Activated T-cell treated with anti-CD3 and anti-CD28 coated beads, Interleukin-2, amount 50 U/mL, for 4 hours (primary cell): ENCODE data around the gene TLE1. TPM values are rescaled to one million over a fixed set of nuclear protein-coding genes. Genes with fewer than 3 reads are reported as not detected.

Source experiments
- ATAC-seq, 2 donors: fragments of 200-7000 bp; cut with Tn5 transposase; one replicate each; pipeline ENCODE4 v1.10.0; 2021
- DNase-seq: peaks from one replicate; pipeline ENCODE4 v3.0.0-alpha.2; 2020
- H3K27me3 Mint-ChIP-seq: one replicate; pipeline ENCODE4 v1.8.0; 2021; ENCODE audit warnings: low read depth, mixed read lengths
- H3K36me3 Mint-ChIP-seq: one replicate; pipeline ENCODE4 v1.8.0; 2022; ENCODE audit warnings: mixed read lengths; ENCODE audit not compliant: insufficient read depth
- H3K4me1 Mint-ChIP-seq: one replicate; pipeline ENCODE4 v1.8.0; 2021; ENCODE audit warnings: low read depth, mixed read lengths
- H3K4me3 Mint-ChIP-seq: one replicate; pipeline ENCODE4 v1.8.0; 2021; ENCODE audit warnings: mild to moderate bottlenecking, moderate library complexity, mixed read lengths
- H3K9me3 Mint-ChIP-seq: one replicate; pipeline ENCODE4 v1.8.0; 2021; ENCODE audit warnings: mixed read lengths
- total RNA-seq, 3 donors: library from RNA; stranded (reverse); gene quantifications; one replicate each; pipeline ENCODE4 v1.2.1, GENCODE V29; 2021

TLE1 gene
- total RNA-seq, 3 donors from 2014 or later, result 0.35 to 0.55 (median 0.49) TPM

- no peaks in the 10 kb centered on the region for H3K4me1 Mint-ChIP-seq
- no peaks in the 10 kb centered on the region for H3K36me3 Mint-ChIP-seq
- H3K9me3 Mint-ChIP-seq, result no peaks in the 10 kb centered on the region
- no peak for ATAC-seq
- no peaks in the 10 kb centered on the region for H3K27me3 Mint-ChIP-seq
- DNase-seq, result no peak
- no peak overlapping the region for H3K4me3 Mint-ChIP-seq
Observed at GRCh38 chr9:81562231-81563019, 126.9 kb downstream of the TLE1 start.

- ATAC-seq (no peak), DNase-seq (no peak)
- H3K36me3 Mint-ChIP-seq, result no peaks in the 10 kb centered on the region
- no peaks in the 10 kb centered on the region for H3K27me3 Mint-ChIP-seq
- H3K4me3 Mint-ChIP-seq, result no peak overlapping the region
- H3K4me1 Mint-ChIP-seq, result no peaks in the 10 kb centered on the region
- H3K9me3 Mint-ChIP-seq, result no peaks in the 10 kb centered on the region
Observed at GRCh38 chr9:81560851-81561732, 128.3 kb downstream of the TLE1 start.

- ATAC-seq, result no peak
- Mint-ChIP-seq H3K27me3 (no peaks in the 10 kb centered on the region), H3K36me3 (no peaks in the 10 kb centered on the region), H3K9me3 (no peaks in the 10 kb centered on the region), H3K4me3 (no peak overlapping the region), H3K4me1 (no peaks in the 10 kb centered on the region)
- DNase-seq, result no peak
Observed at GRCh38 chr9:81559709-81560108, 129.6 kb downstream of the TLE1 start.

GRCh38 chr9:81559197-81559596 lies 130.2 kb downstream of the TLE1 start:
- Mint-ChIP-seq H3K9me3 (no peaks in the 10 kb centered on the region), H3K36me3 (no peaks in the 10 kb centered on the region), H3K4me1 (no peaks in the 10 kb centered on the region), H3K4me3 (no peak overlapping the region), H3K27me3 (no peaks in the 10 kb centered on the region)
- ATAC-seq (no peak), DNase-seq (no peak)

GRCh38 chr9:81558091-81558830 lies 131.1 kb downstream of the TLE1 start:
- Mint-ChIP-seq H3K4me1 (no peaks in the 10 kb centered on the region), H3K27me3 (no peaks in the 10 kb centered on the region), H3K36me3 (no peaks in the 10 kb centered on the region), H3K4me3 (no peak overlapping the region), H3K9me3 (no peaks in the 10 kb centered on the region)
- ATAC-seq (no peak), DNase-seq (no peak)

- DNase-seq, result no peak
- ATAC-seq, result no peak
- Mint-ChIP-seq H3K4me3 (no peak overlapping the region), H3K27me3 (no peaks in the 10 kb centered on the region), H3K4me1 (no peaks in the 10 kb centered on the region), H3K9me3 (no peaks in the 10 kb centered on the region), H3K36me3 (no peaks in the 10 kb centered on the region)
Observed at GRCh38 chr9:81557452-81558090, 131.8 kb downstream of the TLE1 start.

- ATAC-seq (no peak), DNase-seq (no peak)
- Mint-ChIP-seq H3K4me1 (no peaks in the 10 kb centered on the region), H3K9me3 (no peaks in the 10 kb centered on the region), H3K4me3 (no peak overlapping the region), H3K27me3 (no peaks in the 10 kb centered on the region), H3K36me3 (no peaks in the 10 kb centered on the region)
Observed at GRCh38 chr9:81556923-81557322, 132.4 kb downstream of the TLE1 start.

- DNase-seq, result no peak
- Mint-ChIP-seq H3K4me3 (no peak overlapping the region), H3K27me3 (no peaks in the 10 kb centered on the region), H3K4me1 (no peaks in the 10 kb centered on the region), H3K9me3 (no peaks in the 10 kb centered on the region), H3K36me3 (no peaks in the 10 kb centered on the region)
- ATAC-seq, result no peak
Observed at GRCh38 chr9:81552581-81552991, 136.8 kb downstream of the TLE1 start.

GRCh38 chr9:81550207-81550583 lies 139.2 kb downstream of the TLE1 start:
- Mint-ChIP-seq H3K36me3 (no peaks in the 10 kb centered on the region), H3K27me3 (no peaks in the 10 kb centered on the region), H3K4me1 (no peaks in the 10 kb centered on the region), H3K4me3 (no peak overlapping the region), H3K9me3 (no peaks in the 10 kb centered on the region)
- DNase-seq (no peak), ATAC-seq (no peak)

GRCh38 chr9:81549500-81550206 lies 139.7 kb downstream of the TLE1 start:
- Mint-ChIP-seq H3K9me3 (no peaks in the 10 kb centered on the region), H3K4me3 (no peak overlapping the region), H3K27me3 (no peaks in the 10 kb centered on the region), H3K4me1 (no peaks in the 10 kb centered on the region), H3K36me3 (no peaks in the 10 kb centered on the region)
- DNase-seq (no peak), ATAC-seq (no peak)

- no peaks in the 10 kb centered on the region for H3K9me3 Mint-ChIP-seq
- no peak overlapping the region for H3K4me3 Mint-ChIP-seq
- H3K27me3 Mint-ChIP-seq, result no peaks in the 10 kb centered on the region
- no peak for ATAC-seq
- no peaks in the 10 kb centered on the region for H3K36me3 Mint-ChIP-seq
- H3K4me1 Mint-ChIP-seq, result no peaks in the 10 kb centered on the region
- no peak for DNase-seq
Observed at GRCh38 chr9:81548911-81549310, 140.4 kb downstream of the TLE1 start.

- H3K4me1 Mint-ChIP-seq, result no peaks in the 10 kb centered on the region
- H3K27me3 Mint-ChIP-seq, result no peaks in the 10 kb centered on the region
- no peak overlapping the region for H3K4me3 Mint-ChIP-seq
- ATAC-seq (no peak), DNase-seq (no peak)
- no peaks in the 10 kb centered on the region for H3K36me3 Mint-ChIP-seq
- H3K9me3 Mint-ChIP-seq, result no peaks in the 10 kb centered on the region
Observed at GRCh38 chr9:81546489-81546888, 142.9 kb downstream of the TLE1 start.

GRCh38 chr9:81543695-81544094 lies 145.7 kb downstream of the TLE1 start:
- ATAC-seq, result no peak
- Mint-ChIP-seq H3K9me3 (no peaks in the 10 kb centered on the region), H3K4me1 (no peaks in the 10 kb centered on the region)

More at GRCh38 chr9:81543695-81544094, 145.7 kb downstream of the TLE1 start:
- Mint-ChIP-seq H3K4me3 (no peak overlapping the region), H3K27me3 (no peaks in the 10 kb centered on the region), H3K36me3 (no peaks in the 10 kb centered on the region)
- DNase-seq, result no peak
